Thyroid gland (tissue), 4 donors: Measurements from ENCODE around the gene C1QL4.
A peak's percentile ranks its signal among the peaks of the same experiment; 100 is the strongest.

Experiments used
- POLR2A ChIP-seq, 2 donors: fragments of 450-650 bp; IDR thresholded peaks; one replicate each; pipeline ENCODE4 v1.6.1; 2017; ENCODE audit warnings: antibody characterized with exemption in 2 of 2, mild to moderate bottlenecking in 2 of 2, moderate library complexity in 1 of 2
- TF ChIP-seq, protein P1 (sequence below), 6 experiments: fragments of 200-600 bp in 3 of 6; fragments of 450-650 bp in 3 of 6; sonication (generic) in 3 of 6; IDR thresholded peaks; one replicate each; pipeline ENCODE4 v1.5.1; 2016 to 2019; ENCODE audit warnings: antibody characterized with exemption in 6 of 6, mild to moderate bottlenecking in 2 of 6, inconsistent platforms in 1 of 6, moderate library complexity in 1 of 6

DNA sequence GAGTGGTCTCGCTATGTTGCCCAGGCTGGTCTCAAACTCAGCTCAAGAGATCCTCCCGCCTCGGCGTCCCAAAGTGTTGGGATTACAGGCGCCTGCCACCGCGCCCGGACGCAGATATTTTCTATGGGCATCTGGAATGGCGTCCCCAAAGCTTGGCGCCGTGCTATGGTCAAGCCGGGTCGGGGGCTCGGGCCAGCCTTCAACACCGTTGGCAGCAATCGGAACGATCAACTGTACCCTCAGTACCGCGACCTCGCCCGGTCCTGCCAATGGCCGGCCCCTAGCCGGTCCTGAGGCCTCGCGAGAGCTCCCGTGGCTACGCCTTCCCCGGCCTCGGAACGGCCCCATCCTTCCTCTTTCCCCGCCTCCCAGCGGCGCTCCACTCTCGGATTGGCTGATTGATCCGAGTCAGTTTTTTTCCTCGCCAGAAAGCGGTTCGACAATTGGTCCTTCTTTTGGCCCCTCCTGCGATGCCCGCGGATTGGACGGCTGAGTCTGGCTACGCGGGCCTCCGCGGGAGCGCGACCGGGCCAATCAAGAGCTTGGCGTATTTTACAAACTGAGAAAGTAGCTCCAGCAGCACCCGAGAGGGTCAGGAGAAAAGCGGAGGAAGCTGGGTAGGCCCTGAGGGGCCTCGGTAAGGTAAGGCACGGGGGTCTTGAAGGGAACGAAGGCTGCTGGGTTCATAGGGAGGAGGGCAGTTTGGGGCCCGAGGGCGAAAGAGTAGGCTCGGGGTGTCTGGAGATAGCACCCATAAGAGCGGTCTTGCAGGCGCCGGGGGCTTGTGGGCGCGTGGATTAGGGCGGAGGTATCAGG, 14.1 kb downstream of the C1QL4 start, which contains the start of gene TROAP:
- TF ChIP-seq, protein P1, sequence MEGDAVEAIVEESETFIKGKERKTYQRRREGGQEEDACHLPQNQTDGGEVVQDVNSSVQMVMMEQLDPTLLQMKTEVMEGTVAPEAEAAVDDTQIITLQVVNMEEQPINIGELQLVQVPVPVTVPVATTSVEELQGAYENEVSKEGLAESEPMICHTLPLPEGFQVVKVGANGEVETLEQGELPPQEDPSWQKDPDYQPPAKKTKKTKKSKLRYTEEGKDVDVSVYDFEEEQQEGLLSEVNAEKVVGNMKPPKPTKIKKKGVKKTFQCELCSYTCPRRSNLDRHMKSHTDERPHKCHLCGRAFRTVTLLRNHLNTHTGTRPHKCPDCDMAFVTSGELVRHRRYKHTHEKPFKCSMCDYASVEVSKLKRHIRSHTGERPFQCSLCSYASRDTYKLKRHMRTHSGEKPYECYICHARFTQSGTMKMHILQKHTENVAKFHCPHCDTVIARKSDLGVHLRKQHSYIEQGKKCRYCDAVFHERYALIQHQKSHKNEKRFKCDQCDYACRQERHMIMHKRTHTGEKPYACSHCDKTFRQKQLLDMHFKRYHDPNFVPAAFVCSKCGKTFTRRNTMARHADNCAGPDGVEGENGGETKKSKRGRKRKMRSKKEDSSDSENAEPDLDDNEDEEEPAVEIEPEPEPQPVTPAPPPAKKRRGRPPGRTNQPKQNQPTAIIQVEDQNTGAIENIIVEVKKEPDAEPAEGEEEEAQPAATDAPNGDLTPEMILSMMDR (IDR thresholded peaks at IDR 0.05): no peak
- TF ChIP-seq POLR2A (IDR thresholded peaks at IDR 0.05): peak in 1 of 2 donors; percentile 75
